DMS153 treated with DMSO at 0.1 percent for 48 hours (cell line): ENCODE data around the gene KRT76.

ENCODE experiments used
- DNase-seq: peaks from one replicate; lab custom pipeline; 2025; ENCODE audit not compliant: unreplicated experiment; lab: John Stamatoyannopoulos, UW

The KRT76 gene

GRCh38 chr12:52739963-52740362 lies 37.2 kb downstream of the KRT76 start:
- peak; percentile 24 for DNase-seq

GRCh38 chr12:52735816-52736632 lies 41.1 kb downstream of the KRT76 start:
- DNase-seq, result no peak

- DNase-seq, result no peak
Observed at GRCh38 chr12:52735106-52735505, 42.0 kb downstream of the KRT76 start.

DNA sequence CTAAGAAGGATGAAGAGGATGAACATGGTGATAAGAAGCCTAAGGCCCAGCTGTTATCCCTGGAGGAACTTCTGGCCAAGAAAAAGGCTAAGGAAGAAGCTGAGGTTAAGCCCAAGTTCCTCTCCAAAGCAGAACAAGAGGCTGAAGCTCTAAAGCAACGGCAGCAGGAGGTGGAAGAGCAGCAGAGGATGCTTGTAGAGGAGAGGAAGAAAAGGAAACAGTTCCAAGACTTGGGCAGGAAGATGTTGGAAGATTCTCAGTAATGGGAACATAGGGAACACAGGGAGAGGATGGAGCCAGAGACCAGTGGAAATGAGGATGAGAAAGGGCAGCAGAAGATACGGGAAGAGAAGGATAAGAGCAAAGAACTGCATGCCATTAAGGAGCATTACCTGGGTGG lies 46.4 kb downstream of the KRT76 start:
- no peak for DNase-seq

GRCh38 chr12:52730383-52730782 lies 46.8 kb downstream of the KRT76 start:
- no peak for DNase-seq

DNA sequence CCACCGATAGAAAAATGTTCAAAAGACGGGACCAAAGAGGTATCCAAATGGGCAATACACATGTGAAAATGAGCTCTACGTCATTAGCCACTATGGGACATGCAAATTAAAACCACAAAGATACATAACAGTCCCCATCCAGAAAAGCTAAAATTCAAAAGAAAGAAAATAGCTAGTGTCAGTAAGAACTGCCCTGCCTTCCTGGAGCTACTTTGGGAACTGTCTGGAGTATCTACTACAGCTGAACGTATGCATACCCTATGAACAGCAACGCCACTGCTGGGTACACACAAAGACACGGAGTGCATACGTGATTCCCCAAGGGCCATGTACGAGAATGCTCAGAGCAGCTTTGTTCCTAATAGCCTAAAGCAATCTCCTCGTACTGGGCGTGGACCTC lies 48.0 kb downstream of the KRT76 start:
- DNase-seq, result no peak

DNA sequence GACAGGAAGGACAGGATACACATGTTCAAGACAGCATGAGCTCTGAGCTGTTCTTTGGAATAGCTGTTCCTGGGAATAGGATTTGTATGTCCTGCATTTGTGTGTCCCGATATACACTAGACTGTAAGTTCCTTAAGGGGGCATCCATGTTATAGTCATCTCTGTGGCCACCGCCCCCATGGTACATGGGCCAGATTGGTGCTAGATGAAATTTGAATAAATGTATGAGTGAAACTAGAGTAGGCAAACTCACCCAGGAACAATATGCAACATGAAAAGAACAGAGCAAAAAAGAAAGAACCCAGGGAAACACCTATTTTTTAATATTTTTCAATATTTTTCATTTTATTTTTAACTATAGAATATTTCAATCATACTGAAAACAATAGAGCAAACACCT lies 48.8 kb downstream of the KRT76 start:
- DNase-seq, result no peak

GRCh38 chr12:52727037-52727436 lies 50.1 kb downstream of the KRT76 start:
- DNase-seq, result no peak

- no peak for DNase-seq
Observed at GRCh38 chr12:52726451-52726850, 50.7 kb downstream of the KRT76 start.

DNA sequence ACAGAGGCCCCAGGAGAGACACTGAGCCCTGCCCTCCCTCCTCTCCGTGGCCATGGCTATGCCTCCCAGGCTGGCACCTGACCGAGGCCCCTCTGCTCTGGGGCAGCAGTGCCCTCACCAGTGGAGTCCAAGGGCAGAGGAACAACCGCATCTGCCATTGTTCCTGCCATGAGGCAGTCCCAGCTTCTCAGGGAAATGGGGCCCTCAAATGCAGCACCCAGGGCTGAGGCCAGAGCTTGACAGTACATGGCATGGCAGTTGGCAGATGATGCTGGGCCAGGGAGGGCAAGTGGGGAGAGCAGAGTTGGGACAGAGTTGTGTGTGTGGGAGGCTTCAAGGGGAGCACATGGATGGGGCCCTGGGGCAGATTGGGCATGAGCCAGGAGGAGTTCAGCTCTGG lies 52.8 kb downstream of the KRT76 start:
- DNase-seq, result no peak

DNA sequence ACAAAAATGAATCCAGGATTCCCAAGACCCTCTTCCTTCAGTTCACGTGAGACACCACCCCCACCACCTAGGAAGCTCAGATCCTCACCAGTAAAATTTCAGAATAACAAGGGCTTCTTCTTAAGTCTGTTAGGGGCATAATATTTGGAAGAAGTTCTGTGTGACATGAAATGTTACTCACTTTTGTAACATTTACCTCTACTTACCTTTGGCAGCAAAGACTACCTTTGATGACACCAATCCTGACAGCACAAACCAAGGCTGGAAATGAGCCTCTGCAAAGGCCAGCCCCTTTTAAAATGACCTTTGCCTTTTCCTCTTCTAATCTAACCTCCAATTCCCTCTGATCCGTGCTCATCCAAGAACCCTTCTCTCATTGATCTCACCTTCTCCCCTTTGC lies 54.5 kb downstream of the KRT76 start:
- DNase-seq, result no peak

- DNase-seq, result no peak
Observed at GRCh38 chr12:52721838-52722470, 55.2 kb downstream of the KRT76 start.

DNA sequence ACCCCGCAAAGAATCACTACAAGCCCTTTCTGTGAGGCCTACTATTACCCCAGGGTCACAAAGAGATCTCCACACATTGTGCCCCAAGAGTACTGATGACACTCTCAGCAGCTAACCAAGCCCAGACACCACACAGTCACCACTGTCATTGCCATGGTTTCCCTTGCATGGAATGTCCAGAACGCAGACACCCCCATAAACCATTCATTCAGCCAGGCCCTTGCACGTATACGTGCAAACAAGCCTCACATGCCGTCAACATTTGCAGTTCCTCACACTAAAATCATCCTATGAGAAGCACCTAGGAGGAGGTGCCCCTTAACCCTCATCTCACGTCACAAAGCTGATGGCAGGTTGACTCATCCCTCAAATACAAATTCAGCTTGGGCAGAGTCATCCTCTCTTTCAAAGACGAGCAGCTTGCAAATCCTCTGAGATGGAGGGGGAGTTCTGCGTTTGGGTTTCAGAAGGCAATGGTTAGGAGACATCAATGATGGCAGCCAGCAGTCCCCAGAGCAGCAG lies 56.7 kb downstream of the KRT76 start:
- no peak for DNase-seq
